Loucy (cell line): ENCODE data around the gene HNRNPCL1.

Experiments
- H2AFZ ChIP-seq: fragments of 200-600 bp; sonication (generic); 2 replicates; pipeline ENCODE4 v1.6.0; 2016; ENCODE audit warnings: antibody characterized with exemption, mild to moderate bottlenecking, low read length, moderate library complexity
- H3F3A ChIP-seq: fragments of 200-600 bp; 2 replicates; pipeline ENCODE4 v1.6.0; 2016; ENCODE audit warnings: antibody characterized with exemption, low read depth, mild to moderate bottlenecking
- H3K27me3 ChIP-seq: fragments of 200-600 bp; sonication (generic); 2 replicates; pipeline ENCODE4 v1.6.1; 2014; ENCODE audit warnings: low read length, mild to moderate bottlenecking; ENCODE audit not compliant: insufficient read depth, poor library complexity, severe bottlenecking
- H3K36me3 ChIP-seq: fragments of 200-600 bp; sonication (generic); 2 replicates; pipeline ENCODE4 v1.6.1; 2016; ENCODE audit warnings: low read length; ENCODE audit not compliant: insufficient read depth
- H3K4me1 ChIP-seq: fragments of 200-600 bp; sonication (generic); 2 replicates; pipeline ENCODE4 v1.5.1; 2014; ENCODE audit warnings: low read length, mild to moderate bottlenecking; ENCODE audit not compliant: insufficient read depth, poor library complexity, severe bottlenecking
- H3K4me2 ChIP-seq: fragments of 200-600 bp; sonication (generic); 2 replicates; pipeline ENCODE4 v1.6.0; 2014; ENCODE audit warnings: antibody characterized with exemption, low read length, low read depth, mild to moderate bottlenecking; ENCODE audit not compliant: poor library complexity, severe bottlenecking
- H3K4me3 ChIP-seq: fragments of 200-600 bp; sonication (generic); 2 replicates; pipeline ENCODE4 v1.5.1; 2014; ENCODE audit warnings: low read length, mild to moderate bottlenecking, mixed read lengths; ENCODE audit not compliant: poor library complexity, severe bottlenecking
- H3K79me2 ChIP-seq: fragments of 200-600 bp; sonication (generic); 2 replicates; pipeline ENCODE4 v1.6.1; 2014; ENCODE audit warnings: low read length; ENCODE audit not compliant: insufficient read depth
- H3K9ac ChIP-seq: fragments of 200-600 bp; sonication (generic); 2 replicates; pipeline ENCODE4 v1.6.0; 2014; ENCODE audit warnings: mild to moderate bottlenecking, low read depth, low read length, moderate library complexity; ENCODE audit not compliant: poor library complexity, severe bottlenecking
- H3K9me2 ChIP-seq: fragments of 200-600 bp; sonication (generic); replicated peaks from 2 replicates; pipeline ENCODE4 v1.6.1; 2016; ENCODE audit warnings: low read depth, low read length, mixed read lengths
- H3K9me3 ChIP-seq: fragments of 200-600 bp; sonication (generic); 2 replicates; pipeline ENCODE4 v1.6.1; 2014; ENCODE audit warnings: mild to moderate bottlenecking, antibody characterized with exemption, low read length, low read depth; ENCODE audit not compliant: insufficient read depth
- H4K20me1 ChIP-seq: fragments of 200-600 bp; sonication (generic); 2 replicates; pipeline ENCODE4 v1.6.0; 2014; ENCODE audit warnings: antibody characterized with exemption, low read length, mild to moderate bottlenecking; ENCODE audit not compliant: insufficient read depth, poor library complexity, severe bottlenecking
- CTCF ChIP-seq: fragments of 200-600 bp; sonication (generic); conservative IDR thresholded peaks from 2 replicates; pipeline ENCODE4 v1.5.1; 2014; ENCODE audit warnings: mild to moderate bottlenecking, antibody characterized with exemption, low read length
- EZH2phosphoT487 ChIP-seq: fragments of 200-600 bp; IDR thresholded peaks from 2 replicates; pipeline ENCODE4 v1.6.1; 2018; ENCODE audit warnings: antibody characterized with exemption, mild to moderate bottlenecking, moderate library complexity, borderline replicate concordance

The HNRNPCL1 gene

GRCh38 chr1:12798911-12799310 is 49.6 kb downstream of the HNRNPCL1 start:
- Histone ChIP-seq H3K4me3 (no peak overlapping the region), H3K9ac (no peak overlapping the region), H3K9me3 (no peaks in the 10 kb centered on the region), H4K20me1 (no peaks in the 10 kb centered on the region), H3K4me2 (no peak overlapping the region), H3K9me2 (no peaks in the 10 kb centered on the region), H3K4me1 (no peaks in the 10 kb centered on the region), H3K79me2 (no peaks in the 10 kb centered on the region), H2AFZ (no peak overlapping the region), H3F3A (no peaks in the 10 kb centered on the region), H3K36me3 (no peaks in the 10 kb centered on the region), H3K27me3 (no peaks in the 10 kb centered on the region)
- TF ChIP-seq EZH2phosphoT487, result no peak
- no peak for TF ChIP-seq CTCF
